Stimulated activated CD4-positive, alpha-beta T cell treated with anti-CD3 and anti-CD28 coated beads, Interleukin-1b, Interleukin-23, amount 100 ng/mL, for 1 hour (primary cell): ENCODE data around the gene ARHGAP33.

Experiments
- DNase-seq, 2 donors: peaks; one replicate each; pipeline ENCODE4 v3.0.0-alpha.2; 2020; ENCODE audit warnings: low read depth in 2 of 2

ARHGAP33 gene

DNA sequence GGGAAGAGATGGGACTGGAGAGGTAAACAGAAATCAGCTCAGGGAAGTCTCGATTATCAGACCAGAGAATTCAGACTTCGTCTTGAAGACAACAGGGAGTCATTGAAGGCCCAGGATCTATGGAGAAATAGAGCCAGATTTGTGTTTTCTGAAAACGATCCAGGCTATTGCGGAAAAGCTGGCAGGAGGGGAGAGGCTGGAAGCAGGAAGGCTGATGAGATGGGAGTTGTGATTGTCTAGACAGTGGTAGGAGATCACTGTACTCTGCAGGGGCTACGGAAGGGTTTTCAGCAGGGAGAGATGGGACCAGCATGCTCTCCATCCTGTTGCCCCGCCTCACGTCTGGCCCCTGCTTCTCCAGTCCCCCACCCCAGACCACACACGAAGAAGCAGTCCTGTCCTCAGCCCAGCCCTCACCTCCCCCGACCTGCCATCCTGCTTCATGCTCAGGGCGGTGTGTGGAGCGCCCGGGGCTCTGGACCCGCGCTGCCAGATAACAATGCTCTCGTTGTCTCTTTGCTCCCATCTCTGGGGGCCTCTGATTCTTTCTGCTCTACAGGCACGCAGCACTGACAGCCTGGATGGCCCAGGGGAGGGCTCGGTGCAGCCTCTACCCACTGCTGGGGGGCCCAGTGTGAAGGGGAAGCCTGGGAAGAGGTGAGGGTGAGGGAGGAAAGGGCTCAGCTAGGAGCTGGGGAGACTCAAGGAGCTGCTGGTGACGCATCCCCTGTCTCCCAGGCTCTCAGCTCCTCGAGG lies 1.9 kb downstream of the ARHGAP33 start:
- no peak for DNase-seq

- no peak for DNase-seq
Measured at GRCh38 chr19:35777961-35778360, 2.6 kb downstream of the ARHGAP33 start.

GRCh38 chr19:35779033-35779432 lies 3.7 kb downstream of the ARHGAP33 start:
- no peak for DNase-seq

- no peak for DNase-seq
Measured at GRCh38 chr19:35780058-35780457, 4.7 kb downstream of the ARHGAP33 start.

GRCh38 chr19:35780717-35781116 lies 5.4 kb downstream of the ARHGAP33 start:
- DNase-seq: no peak

GRCh38 chr19:35781650-35782049 lies 6.3 kb downstream of the ARHGAP33 start:
- DNase-seq: no peak

- no peak for DNase-seq
Measured at GRCh38 chr19:35782589-35782988, 7.2 kb downstream of the ARHGAP33 start.

- DNase-seq: no peak
Measured at GRCh38 chr19:35783469-35784434, 8.4 kb downstream of the ARHGAP33 start.

GRCh38 chr19:35784503-35785338 lies 9.4 kb downstream of the ARHGAP33 start:
- no peak for DNase-seq

GRCh38 chr19:35785339-35785627 lies 9.9 kb downstream of the ARHGAP33 start:
- no peak for DNase-seq

- DNase-seq: no peak
Measured at GRCh38 chr19:35786299-35787160, 11.2 kb downstream of the ARHGAP33 start.

DNA sequence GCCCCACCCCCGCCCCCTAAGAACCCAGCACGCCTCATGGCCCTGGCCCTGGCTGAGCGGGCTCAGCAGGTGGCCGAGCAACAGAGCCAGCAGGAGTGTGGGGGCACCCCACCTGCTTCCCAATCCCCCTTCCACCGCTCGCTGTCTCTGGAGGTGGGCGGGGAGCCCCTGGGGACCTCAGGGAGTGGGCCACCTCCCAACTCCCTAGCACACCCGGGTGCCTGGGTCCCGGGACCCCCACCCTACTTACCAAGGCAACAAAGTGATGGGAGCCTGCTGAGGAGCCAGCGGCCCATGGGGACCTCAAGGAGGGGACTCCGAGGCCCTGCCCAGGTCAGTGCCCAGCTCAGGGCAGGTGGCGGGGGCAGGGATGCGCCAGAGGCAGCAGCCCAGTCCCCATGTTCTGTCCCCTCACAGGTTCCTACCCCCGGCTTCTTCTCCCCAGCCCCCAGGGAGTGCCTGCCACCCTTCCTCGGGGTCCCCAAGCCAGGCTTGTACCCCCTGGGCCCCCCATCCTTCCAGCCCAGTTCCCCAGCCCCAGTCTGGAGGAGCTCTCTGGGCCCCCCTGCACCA lies 11.9 kb downstream of the ARHGAP33 start:
- DNase-seq: no peak

DNA sequence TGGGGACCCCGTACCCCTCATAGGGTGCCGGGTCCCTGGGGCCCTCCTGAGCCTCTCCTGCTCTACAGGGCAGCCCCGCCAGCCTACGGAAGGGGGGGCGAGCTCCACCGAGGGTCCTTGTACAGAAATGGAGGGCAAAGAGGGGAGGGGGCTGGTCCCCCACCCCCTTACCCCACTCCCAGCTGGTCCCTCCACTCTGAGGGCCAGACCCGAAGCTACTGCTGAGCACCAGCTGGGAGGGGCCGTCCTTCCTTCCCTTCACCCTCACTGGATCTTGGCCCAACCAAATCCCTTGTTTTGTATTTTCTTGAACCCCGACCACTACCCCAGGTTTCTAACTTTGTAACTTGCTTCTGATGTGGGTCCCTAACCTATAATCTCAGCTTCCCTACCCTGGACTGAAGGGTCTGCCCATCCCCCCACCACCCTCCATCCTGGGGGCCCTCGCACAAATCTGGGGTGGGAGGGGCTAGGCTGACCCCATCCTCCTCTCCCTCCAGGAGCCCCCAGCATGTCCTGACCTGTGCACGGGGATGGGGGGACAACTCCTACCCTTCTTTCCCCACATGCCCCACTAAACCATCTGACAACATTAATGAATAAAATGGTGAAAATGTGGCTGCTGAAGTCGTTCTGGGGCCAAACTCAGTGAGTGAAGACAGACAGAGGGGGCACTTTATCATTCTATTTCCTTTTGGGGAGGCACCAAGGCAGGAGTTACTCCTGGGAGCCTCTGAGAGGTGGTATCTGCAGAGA lies 13.0 kb downstream of the ARHGAP33 start:
- DNase-seq: no peak

DNA sequence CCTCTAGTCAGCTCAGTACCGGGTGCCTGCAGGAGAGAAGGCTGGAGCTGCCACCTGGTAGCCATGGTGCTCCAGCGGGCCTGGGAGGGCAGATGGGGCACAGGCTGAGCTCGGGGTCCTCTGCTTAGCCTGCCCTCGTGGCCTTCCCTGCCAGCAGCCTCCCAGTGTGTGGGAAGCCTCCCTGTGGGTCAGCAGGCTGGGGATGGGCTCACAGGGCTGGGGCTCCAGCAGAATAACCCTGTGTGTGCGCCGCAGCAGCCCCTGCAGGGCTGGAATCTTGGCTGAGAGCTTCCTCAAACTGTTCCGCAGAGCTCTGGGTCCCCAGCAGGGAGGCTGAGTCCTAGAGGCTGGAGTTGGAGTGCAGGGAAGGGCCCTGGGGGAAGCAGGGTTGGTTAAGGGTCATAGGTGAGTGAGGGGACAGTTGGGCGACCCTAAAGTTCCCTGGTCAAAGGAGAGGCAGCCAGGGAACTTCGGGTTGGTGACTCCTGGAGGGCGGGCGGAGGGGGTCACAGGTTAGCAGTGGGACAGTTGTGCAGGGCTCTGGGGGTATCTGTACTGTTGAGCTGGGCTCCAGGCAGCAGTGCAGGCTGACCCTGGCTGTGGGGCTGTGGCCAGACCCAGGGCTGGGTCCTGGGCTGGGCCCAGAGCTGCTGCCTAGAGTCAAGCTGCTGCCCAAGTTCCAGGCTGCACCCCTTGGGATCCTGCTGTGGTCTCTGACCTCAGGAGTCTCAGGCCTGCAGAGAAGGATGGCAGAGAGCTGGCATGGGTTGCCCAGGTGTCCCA lies 14.0 kb downstream of the ARHGAP33 start:
- DNase-seq: no peak

DNA sequence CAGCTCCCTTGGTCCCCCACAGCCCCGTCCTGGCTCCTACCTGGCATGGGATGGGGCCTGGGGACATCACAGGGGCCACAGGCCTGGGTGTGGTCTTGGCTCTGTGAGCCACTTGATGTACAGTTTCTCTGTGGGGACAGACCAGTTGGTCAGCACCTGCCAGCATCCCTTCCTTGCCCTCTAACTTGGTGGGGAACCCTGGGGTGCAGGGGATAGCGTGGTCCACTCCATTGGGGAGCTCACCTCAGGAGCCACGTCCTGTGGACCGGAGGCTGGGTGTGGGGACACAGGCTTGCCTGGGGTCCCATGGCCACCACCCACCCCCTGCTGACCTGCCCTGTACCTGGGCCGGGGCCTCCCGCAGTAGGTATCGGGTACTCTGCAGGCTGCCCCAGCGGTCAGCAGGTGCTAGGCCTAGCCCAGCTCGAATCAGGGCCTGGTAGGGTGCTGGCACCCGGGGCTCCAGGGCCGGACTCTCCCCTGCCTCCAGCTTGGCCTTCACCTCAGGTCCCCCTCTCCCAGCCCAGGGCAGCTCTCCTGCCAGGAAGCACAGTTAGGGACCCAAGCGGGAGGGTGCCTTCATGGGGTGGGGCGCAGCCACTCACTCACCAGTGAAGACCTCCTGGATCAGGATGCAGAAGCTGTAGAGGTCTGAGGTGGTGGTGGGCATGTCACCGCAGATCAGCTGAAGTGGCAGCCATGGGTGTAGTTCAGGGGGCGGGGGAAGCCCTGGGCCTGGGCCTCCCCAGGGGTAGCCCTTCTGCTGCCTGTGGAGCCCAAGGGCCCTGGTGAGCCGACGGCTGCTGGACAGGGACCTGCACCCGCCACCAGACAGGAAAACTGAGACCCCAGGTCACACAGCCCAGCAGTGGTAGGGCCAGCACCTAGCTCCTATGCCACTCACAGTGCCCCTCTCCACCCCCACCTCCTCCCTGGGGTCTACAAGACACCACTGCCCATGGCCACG lies 14.9 kb downstream of the ARHGAP33 start:
- no peak for DNase-seq

- DNase-seq: no peak
Measured at GRCh38 chr19:35790981-35791813, 15.8 kb downstream of the ARHGAP33 start.

GRCh38 chr19:35791814-35792279 lies 16.5 kb downstream of the ARHGAP33 start:
- DNase-seq: no peak
